BLaER1 (cell line): ENCODE data around the gene ETNPPL.
"Not testable (repeated sequence)": the region's sequence is repeated elsewhere in the genome, so short reads cannot be mapped to it uniquely, and the experiment has no call there.

ENCODE experiments used
- H3K27ac ChIP-seq: shearing (Covaris generic); formaldehyde crosslinking; 2 replicates; pipeline ENCODE4 v1.8.1; 2022
- H3K27me3 ChIP-seq: shearing (Covaris generic); formaldehyde crosslinking; 2 replicates; pipeline ENCODE4 v1.8.1; 2022
- H3K36me3 ChIP-seq: shearing (Covaris generic); formaldehyde crosslinking; 2 replicates; pipeline ENCODE4 v1.8.1; 2022
- H3K4me1 ChIP-seq: shearing (Covaris generic); formaldehyde crosslinking; 2 replicates; pipeline ENCODE4 v1.8.1; 2022
- H3K4me2 ChIP-seq: shearing (Covaris generic); formaldehyde crosslinking; 2 replicates; pipeline ENCODE4 v1.8.1; 2022
- H3K4me3 ChIP-seq: shearing (Covaris generic); formaldehyde crosslinking; 2 replicates; pipeline ENCODE4 v1.8.1; 2022
- H3K9ac ChIP-seq: shearing (Covaris generic); formaldehyde crosslinking; 2 replicates; pipeline ENCODE4 v1.8.1; 2022
- H3K9me3 ChIP-seq: shearing (Covaris generic); formaldehyde crosslinking; 2 replicates; pipeline ENCODE4 v1.8.1; 2022
- H4K20me1 ChIP-seq: shearing (Covaris generic); formaldehyde crosslinking; 2 replicates; pipeline ENCODE4 v1.8.1; 2022
- Cebpa-rat ChIP-seq: shearing (Covaris generic); IDR thresholded peaks from 2 replicates; pipeline ENCODE4 v1.8.1; 2022

ETNPPL gene

DNA sequence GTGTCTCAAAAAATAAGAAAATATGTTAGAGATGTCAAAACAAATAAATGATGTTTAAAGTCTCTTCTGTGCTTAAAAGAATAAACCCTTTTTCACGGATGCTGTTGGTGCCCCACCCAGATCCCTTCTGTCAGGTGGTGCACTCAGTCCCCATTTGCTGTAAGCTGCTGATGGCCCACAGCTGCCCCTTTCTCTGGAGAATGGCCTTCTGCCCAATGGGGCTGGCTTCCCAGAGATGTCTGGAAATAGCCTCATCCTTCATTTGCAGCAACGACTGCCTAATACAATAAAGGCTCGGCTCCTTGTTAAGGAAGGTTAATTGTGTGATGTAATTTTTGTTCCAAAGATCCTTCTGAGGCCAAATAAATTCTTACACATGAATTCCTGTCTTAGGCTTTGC lies 31.8 kb downstream of the ETNPPL start:
- Histone ChIP-seq H3K9me3 (peaks cover 31% of the 10 kb centered on the region), H3K36me3 (no peaks in the 10 kb centered on the region), H3K4me2 (no peak overlapping the region), H3K27me3 (no peaks in the 10 kb centered on the region), H3K27ac (no peak overlapping the region), H3K4me3 (no peak overlapping the region), H4K20me1 (no peaks in the 10 kb centered on the region), H3K4me1 (no peaks in the 10 kb centered on the region), H3K9ac (no peak overlapping the region)
- TF ChIP-seq Cebpa-rat = no peak

GRCh38 chr4:108730579-108730978 lies 32.3 kb downstream of the ETNPPL start:
- H3K9ac ChIP-seq = no peak overlapping the region
- H3K27ac ChIP-seq = no peak overlapping the region
- H3K27me3 ChIP-seq = no peaks in the 10 kb centered on the region
- H3K4me1 ChIP-seq = no peaks in the 10 kb centered on the region
- no peak for TF ChIP-seq Cebpa-rat
- H4K20me1 ChIP-seq = no peaks in the 10 kb centered on the region
- no peak overlapping the region for H3K4me2 ChIP-seq
- H3K4me3 ChIP-seq = no peak overlapping the region
- peaks cover 35% of the 10 kb centered on the region for H3K9me3 ChIP-seq
- H3K36me3 ChIP-seq = no peaks in the 10 kb centered on the region

- Histone ChIP-seq H3K27ac (no peak overlapping the region), H3K4me3 (no peak overlapping the region), H3K9me3 (peaks cover 43% of the 10 kb centered on the region), H3K4me2 (no peak overlapping the region), H4K20me1 (no peaks in the 10 kb centered on the region), H3K4me1 (no peaks in the 10 kb centered on the region), H3K36me3 (no peaks in the 10 kb centered on the region), H3K27me3 (no peaks in the 10 kb centered on the region), H3K9ac (no peak overlapping the region)
- no peak for TF ChIP-seq Cebpa-rat
Observed at GRCh38 chr4:108729731-108730130, 33.1 kb downstream of the ETNPPL start.

DNA sequence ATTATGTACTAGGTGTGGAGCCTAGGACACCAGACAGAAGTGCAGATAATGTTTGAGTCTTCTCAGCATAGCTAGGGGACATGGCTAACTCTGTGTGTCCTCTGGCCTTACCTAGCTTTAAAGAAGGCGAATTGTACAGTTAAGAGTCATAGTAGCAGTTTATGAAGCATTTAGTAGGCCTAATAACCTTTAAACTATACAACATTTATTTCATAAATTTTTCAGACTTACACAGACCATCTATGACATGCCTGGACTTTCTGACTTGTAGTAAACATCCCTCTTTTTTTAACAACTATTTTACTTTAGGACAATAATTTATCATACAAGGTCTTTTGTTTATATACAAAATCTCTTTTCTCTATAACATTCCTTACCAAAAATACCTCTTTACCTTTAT lies 37.4 kb downstream of the ETNPPL start:
- H3K4me2 ChIP-seq = no peak overlapping the region
- H3K36me3 ChIP-seq = no peaks in the 10 kb centered on the region
- no peaks in the 10 kb centered on the region for H3K27me3 ChIP-seq
- H3K9ac ChIP-seq = no peak overlapping the region
- no peaks in the 10 kb centered on the region for H3K4me1 ChIP-seq
- no peaks in the 10 kb centered on the region for H4K20me1 ChIP-seq
- H3K9me3 ChIP-seq = peaks cover 52% of the 10 kb centered on the region
- H3K27ac ChIP-seq = no peak overlapping the region
- no peak for TF ChIP-seq Cebpa-rat
- no peak overlapping the region for H3K4me3 ChIP-seq

- Histone ChIP-seq H3K4me3 (no peak overlapping the region), H3K4me1 (no peaks in the 10 kb centered on the region), H3K27ac (no peak overlapping the region), H3K36me3 (no peaks in the 10 kb centered on the region), H3K4me2 (no peak overlapping the region), H3K27me3 (no peaks in the 10 kb centered on the region), H4K20me1 (no peaks in the 10 kb centered on the region), H3K9ac (no peak overlapping the region), H3K9me3 (no peaks in the 10 kb centered on the region)
- TF ChIP-seq Cebpa-rat = no peak
Observed at GRCh38 chr4:108717386-108717785, 45.5 kb downstream of the ETNPPL start.

DNA sequence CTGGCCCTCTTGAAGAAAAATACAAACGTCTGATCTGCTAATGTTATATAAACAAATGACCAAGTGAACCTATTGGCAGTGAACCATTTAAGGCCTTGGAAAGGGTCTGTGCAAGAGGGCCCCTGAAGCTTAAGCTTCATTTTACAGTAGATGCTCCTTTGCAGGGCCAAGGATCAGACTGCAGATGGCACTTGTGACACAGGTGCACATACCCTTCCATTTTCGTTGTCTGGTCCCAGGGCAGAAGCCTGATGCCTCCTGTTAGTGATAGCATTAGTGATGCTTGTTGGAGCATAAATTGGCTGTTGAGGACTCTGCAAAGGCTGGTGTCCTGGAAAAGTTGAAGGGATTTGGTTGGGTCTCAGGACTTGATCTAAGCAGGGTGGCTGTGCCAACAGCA lies 46.5 kb downstream of the ETNPPL start:
- H3K4me2 ChIP-seq = no peak overlapping the region
- no peaks in the 10 kb centered on the region for H3K36me3 ChIP-seq
- TF ChIP-seq Cebpa-rat = no peak
- H3K4me1 ChIP-seq = no peaks in the 10 kb centered on the region
- no peak overlapping the region for H3K4me3 ChIP-seq
- no peaks in the 10 kb centered on the region for H3K9me3 ChIP-seq
- H3K9ac ChIP-seq = no peak overlapping the region
- H4K20me1 ChIP-seq = no peaks in the 10 kb centered on the region
- H3K27ac ChIP-seq = no peak overlapping the region
- H3K27me3 ChIP-seq = no peaks in the 10 kb centered on the region

- Histone ChIP-seq H4K20me1 (no peaks in the 10 kb centered on the region), H3K36me3 (no peaks in the 10 kb centered on the region), H3K4me1 (no peaks in the 10 kb centered on the region), H3K27ac (no peak overlapping the region), H3K4me2 (no peak overlapping the region), H3K4me3 (no peak overlapping the region), H3K27me3 (no peaks in the 10 kb centered on the region), H3K9me3 (no peaks in the 10 kb centered on the region), H3K9ac (no peak overlapping the region)
- TF ChIP-seq Cebpa-rat = no peak
Observed at GRCh38 chr4:108714880-108715279, 48.0 kb downstream of the ETNPPL start.

DNA sequence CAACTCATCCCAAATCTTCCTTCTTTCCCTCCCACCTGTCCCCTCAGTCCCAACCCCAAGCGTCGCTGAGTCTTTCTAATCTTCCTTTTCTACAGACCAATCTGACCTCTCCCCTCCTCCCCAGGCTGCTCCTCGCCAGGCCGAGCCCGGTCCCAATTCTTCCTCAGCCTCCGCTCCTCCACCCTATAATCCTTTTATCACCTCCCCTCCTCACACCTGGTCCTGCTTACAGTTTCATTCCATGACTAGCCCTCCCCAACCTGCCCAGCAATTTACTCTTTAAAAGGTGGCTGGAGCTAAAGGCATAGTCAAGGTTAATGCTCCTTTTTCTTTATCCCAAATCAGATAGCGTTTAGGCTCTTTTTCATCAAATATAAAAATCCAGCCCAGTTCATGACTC lies 52.3 kb downstream of the ETNPPL start:
- not testable (repeated sequence) for H3K4me3 ChIP-seq, H3K9me3 ChIP-seq, H3K27ac ChIP-seq, H3K27me3 ChIP-seq, H3K4me2 ChIP-seq, H3K9ac ChIP-seq, H4K20me1 ChIP-seq, H3K36me3 ChIP-seq, H3K4me1 ChIP-seq

DNA sequence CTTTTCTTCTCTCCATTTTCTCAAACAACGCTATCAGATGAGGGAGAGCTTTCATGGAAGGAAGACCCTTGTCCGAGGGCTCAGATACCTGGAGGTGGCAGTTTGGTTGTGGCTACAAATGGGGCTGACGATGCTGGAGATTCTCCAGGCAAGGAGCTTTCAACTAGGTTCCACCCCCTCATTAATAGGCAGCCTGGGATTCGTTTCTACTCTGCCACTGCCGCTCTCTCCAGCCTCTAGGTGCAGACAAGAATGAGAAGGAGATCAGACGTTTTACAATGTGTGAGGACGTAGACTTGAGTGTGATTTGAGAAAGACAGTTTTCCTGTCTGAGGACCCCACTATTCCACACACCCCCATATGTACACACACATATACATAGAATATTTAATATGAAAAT lies 53.1 kb downstream of the ETNPPL start:
- Histone ChIP-seq H3K27me3 (no peaks in the 10 kb centered on the region), H3K36me3 (no peaks in the 10 kb centered on the region), H3K4me2 (no peak overlapping the region), H3K9me3 (0 out of 2 replicates have a peak, but pooled peaks cover 5% of the 10 kb centered on the region), H3K4me1 (no peaks in the 10 kb centered on the region), H3K27ac (no peak overlapping the region), H3K9ac (no peak overlapping the region), H4K20me1 (no peaks in the 10 kb centered on the region), H3K4me3 (no peak overlapping the region)
- no peak for TF ChIP-seq Cebpa-rat

- H3K27me3 ChIP-seq = no peaks in the 10 kb centered on the region
- no peak overlapping the region for H3K9ac ChIP-seq
- H4K20me1 ChIP-seq = no peaks in the 10 kb centered on the region
- H3K36me3 ChIP-seq = no peaks in the 10 kb centered on the region
- H3K27ac ChIP-seq = no peak overlapping the region
- H3K4me1 ChIP-seq = no peaks in the 10 kb centered on the region
- 0 out of 2 replicates have a peak, but pooled peaks cover 5% of the 10 kb centered on the region for H3K9me3 ChIP-seq
- no peak overlapping the region for H3K4me2 ChIP-seq
- no peak overlapping the region for H3K4me3 ChIP-seq
- TF ChIP-seq Cebpa-rat = no peak
Observed at GRCh38 chr4:108709234-108709633, 53.6 kb downstream of the ETNPPL start.

DNA sequence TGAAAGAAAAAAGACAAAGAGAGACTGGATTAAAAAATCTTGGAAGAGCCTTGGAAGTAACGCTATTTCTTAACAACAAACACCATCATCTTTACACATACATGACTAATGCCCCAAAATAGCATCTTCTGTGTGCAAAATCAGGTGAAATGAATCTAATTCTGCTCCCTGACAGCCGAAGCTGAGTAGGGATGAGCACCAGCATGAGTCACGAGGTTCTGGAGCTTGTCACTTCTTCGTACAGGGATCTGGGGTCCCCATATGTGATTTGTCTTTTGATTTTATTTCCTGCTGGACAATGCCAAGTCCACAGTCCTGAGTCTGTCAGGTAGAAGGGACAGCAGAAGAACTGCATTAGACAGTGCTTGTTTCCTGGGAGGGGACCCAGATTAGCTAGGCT lies 56.6 kb downstream of the ETNPPL start:
- Histone ChIP-seq H3K36me3 (no peaks in the 10 kb centered on the region), H3K27me3 (no peaks in the 10 kb centered on the region), H3K4me2 (no peak overlapping the region), H3K9me3 (0 out of 2 replicates have a peak, but pooled peaks cover 5% of the 10 kb centered on the region), H3K9ac (no peak overlapping the region), H3K4me3 (no peak overlapping the region), H3K27ac (no peak overlapping the region), H4K20me1 (no peaks in the 10 kb centered on the region), H3K4me1 (peaks cover 20% of the 10 kb centered on the region)
- no peak for TF ChIP-seq Cebpa-rat
